ENCODE measurements around the gene ALDH3A1. TPM values are rescaled to one million over a fixed set of nuclear protein-coding genes. Genes with fewer than 3 reads are reported as not detected.
A peak's percentile ranks its signal among the peaks of the same experiment; 100 is the strongest.

Gene ALDH3A1
- total and polyA plus RNA-seq, 8 donors = 5.8 to 689 (median 145) TPM

DNA sequence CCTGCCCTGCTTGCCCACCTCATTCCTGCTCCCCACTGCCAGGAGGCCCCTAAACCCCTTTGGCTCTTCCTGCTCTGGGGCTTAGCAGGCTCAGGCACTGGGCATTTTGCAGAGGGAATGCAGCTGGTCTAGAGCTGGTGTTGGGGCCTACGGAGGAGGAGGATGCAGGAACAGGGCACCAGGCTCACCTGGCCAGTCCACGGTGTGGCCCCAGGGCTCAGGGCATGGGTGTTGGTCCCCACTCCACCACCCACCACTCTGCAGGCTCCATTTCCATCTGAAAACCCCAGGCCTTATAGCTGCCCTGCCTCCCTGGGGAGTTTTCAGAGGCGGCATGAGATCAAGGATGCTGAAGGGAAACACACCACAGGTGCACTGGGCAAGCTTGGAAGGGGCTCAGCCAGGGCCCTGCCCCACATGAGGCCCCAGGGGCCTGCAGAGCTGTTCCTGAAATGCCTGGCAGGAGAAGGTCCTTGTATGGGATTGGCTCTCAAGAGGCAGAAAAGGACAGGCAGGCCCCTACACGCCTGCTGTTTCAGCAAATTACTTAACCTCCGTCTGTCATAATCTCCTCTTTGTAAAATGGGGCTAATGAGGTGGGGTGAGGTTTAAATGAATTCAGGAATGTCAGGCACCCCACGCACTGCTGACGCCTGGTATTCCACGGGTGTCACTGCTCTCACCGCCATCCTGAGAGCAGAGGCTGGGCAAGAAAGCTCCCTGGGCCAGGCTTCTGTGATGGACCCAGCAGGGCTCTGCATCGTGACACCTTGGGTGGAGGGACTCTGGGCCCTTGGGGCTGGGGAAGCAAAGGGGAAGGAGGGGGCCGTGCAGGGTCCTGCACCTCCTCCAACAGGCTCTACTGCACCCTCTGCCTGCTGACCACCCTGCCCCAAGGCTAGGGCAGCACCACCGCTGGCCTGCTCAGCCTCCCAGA lies 41.0 kb downstream of the ALDH3A1 start:
- Histone ChIP-seq H3K27me3 (no peaks in the 10 kb centered on the region), H3K4me1 (peaks cover 0 to 19% (median 15%) of the 10 kb centered on the region in 4 donors), H3K36me3 (no peaks in the 10 kb centered on the region), H3K9me3 (no peaks in the 10 kb centered on the region), H3K27ac (no peak overlapping the region), H3K4me3 (no peak overlapping the region)
- intact Hi-C loops (cut with DNase I; ENCODE audit: low total_unique reads) = no loop called here
- no peak for TF ChIP-seq POLR2AphosphoS5 (IDR thresholded peaks at IDR 0.05)
- TF ChIP-seq POLR2A (IDR thresholded peaks at IDR 0.05) = no peak
- no peak for TF ChIP-seq EP300 (IDR thresholded peaks at IDR 0.05)
- TF ChIP-seq, protein P1, sequence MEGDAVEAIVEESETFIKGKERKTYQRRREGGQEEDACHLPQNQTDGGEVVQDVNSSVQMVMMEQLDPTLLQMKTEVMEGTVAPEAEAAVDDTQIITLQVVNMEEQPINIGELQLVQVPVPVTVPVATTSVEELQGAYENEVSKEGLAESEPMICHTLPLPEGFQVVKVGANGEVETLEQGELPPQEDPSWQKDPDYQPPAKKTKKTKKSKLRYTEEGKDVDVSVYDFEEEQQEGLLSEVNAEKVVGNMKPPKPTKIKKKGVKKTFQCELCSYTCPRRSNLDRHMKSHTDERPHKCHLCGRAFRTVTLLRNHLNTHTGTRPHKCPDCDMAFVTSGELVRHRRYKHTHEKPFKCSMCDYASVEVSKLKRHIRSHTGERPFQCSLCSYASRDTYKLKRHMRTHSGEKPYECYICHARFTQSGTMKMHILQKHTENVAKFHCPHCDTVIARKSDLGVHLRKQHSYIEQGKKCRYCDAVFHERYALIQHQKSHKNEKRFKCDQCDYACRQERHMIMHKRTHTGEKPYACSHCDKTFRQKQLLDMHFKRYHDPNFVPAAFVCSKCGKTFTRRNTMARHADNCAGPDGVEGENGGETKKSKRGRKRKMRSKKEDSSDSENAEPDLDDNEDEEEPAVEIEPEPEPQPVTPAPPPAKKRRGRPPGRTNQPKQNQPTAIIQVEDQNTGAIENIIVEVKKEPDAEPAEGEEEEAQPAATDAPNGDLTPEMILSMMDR (IDR thresholded peaks at IDR 0.05) = no peak
- WGBS, 5 donors = 84 to 96% (median 89%) methylated on average over 9 to 12 of the region's 12 CpGs
- DNase-seq = peak in 1 of 2 donors; percentile 17

DNA sequence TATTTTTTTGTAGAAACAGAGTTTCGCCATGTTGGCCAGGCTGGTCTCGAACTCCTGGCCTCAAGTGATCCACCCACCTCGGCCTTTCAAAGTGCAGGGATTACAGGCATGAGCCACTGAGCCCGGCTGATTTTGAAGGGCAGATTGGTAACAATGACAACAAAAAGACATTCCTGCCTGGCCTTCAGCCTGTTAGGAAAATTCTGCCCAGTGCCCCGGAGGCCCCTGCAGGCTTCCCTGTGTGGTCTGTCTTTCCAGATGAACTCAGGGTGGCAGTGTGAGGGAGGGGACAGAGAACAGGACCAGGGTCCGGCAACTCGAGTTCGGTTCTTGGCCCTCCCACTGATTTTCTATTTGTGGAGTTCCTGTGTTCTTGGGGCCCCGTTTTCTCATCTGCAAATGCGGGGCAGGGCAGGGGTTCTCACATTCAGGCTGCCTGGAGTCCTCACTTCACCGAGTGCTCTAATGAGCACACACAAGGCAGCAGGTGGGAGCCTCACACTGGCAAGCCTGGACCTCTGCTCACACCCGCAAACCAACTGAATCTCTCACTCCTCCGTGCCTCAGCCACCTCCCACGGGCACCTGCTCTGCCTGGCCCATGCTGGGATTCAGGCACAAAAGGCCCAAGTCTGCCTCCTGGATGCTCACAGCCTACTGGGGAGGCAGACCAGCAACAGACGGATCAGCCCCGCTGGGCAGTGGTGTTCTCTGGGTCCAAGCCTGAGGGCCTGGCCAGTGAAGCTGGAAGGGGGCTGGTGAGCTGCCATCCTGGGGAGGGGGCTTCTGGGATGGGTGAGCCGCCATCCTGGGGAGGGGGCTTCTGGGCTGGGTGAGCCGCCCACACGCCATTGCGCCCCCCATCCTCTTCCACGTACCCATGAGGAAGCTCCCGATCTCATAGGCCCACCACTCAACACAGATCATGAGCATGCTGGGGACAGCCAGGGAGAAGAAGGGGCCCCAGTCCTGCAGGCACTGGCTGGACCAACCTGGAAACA lies 42.0 kb downstream of the ALDH3A1 start:
- no peaks in the 10 kb centered on the region for H3K9me3 ChIP-seq
- no peak overlapping the region for H3K4me3 ChIP-seq
- TF ChIP-seq POLR2A (IDR thresholded peaks at IDR 0.05) = no peak
- no peak for TF ChIP-seq EP300 (IDR thresholded peaks at IDR 0.05)
- 86 to 93% (median 90%) methylated on average over 17 to 22 of the region's 22 CpGs for WGBS, 5 donors
- H3K27me3 ChIP-seq = no peaks in the 10 kb centered on the region
- H3K36me3 ChIP-seq = no peaks in the 10 kb centered on the region
- H3K4me1 ChIP-seq = peaks cover 0 to 19% (median 15%) of the 10 kb centered on the region in 4 donors
- no peak for DNase-seq
- intact Hi-C loops (cut with DNase I; ENCODE audit: low total_unique reads) = no loop called here
- H3K27ac ChIP-seq = no peak overlapping the region

- Histone ChIP-seq H3K4me1 (peaks cover 0 to 19% (median 15%) of the 10 kb centered on the region in 4 donors), H3K9me3 (no peaks in the 10 kb centered on the region), H3K36me3 (no peaks in the 10 kb centered on the region), H3K27ac (no peak overlapping the region), H3K27me3 (no peaks in the 10 kb centered on the region), H3K4me3 (no peak overlapping the region)
- 86 to 93% (median 89%) methylated on average over 13 of the region's 13 CpGs for WGBS, 5 donors
- DNase-seq = no peak
- intact Hi-C loops (cut with DNase I; ENCODE audit: low total_unique reads) = no loop called here
- no peak for TF ChIP-seq POLR2AphosphoS5 (IDR thresholded peaks at IDR 0.05)
- TF ChIP-seq, protein P1 (IDR thresholded peaks at IDR 0.05) = no peak
- TF ChIP-seq EP300 (IDR thresholded peaks at IDR 0.05) = no peak
- no peak for TF ChIP-seq POLR2A (IDR thresholded peaks at IDR 0.05)
Observed at GRCh38 chr17:19705201-19705600, 42.9 kb downstream of the ALDH3A1 start.

- H3K4me3 ChIP-seq = no peak overlapping the region
- DNase-seq = peak; percentile 22 to 51
- H3K36me3 ChIP-seq = no peaks in the 10 kb centered on the region
- H3K27ac ChIP-seq = no peak overlapping the region
- intact Hi-C loops (cut with DNase I; ENCODE audit: low total_unique reads) = no loop called here
- TF ChIP-seq EP300 (IDR thresholded peaks at IDR 0.05) = no peak
- TF ChIP-seq, protein P1 (IDR thresholded peaks at IDR 0.05) = no peak
- TF ChIP-seq POLR2AphosphoS5 (IDR thresholded peaks at IDR 0.05) = no peak
- TF ChIP-seq POLR2A (IDR thresholded peaks at IDR 0.05) = no peak
- 55 to 77% (median 68%) methylated on average over 8 to 17 of the region's 17 CpGs for WGBS, 5 donors
- H3K9me3 ChIP-seq = no peaks in the 10 kb centered on the region
- no peaks in the 10 kb centered on the region for H3K27me3 ChIP-seq
- peaks cover 0 to 19% (median 15%) of the 10 kb centered on the region in 4 donors for H3K4me1 ChIP-seq
Observed at GRCh38 chr17:19703828-19704613, 44.1 kb downstream of the ALDH3A1 start.

Measured in stomach (tissue), 9 donors.